NCI-H146 treated with DMSO at 0.1 percent for 48 hours (cell line): Measurements from ENCODE around the gene CXCL13.
"Not testable (repeated sequence)": the region's sequence is repeated elsewhere in the genome, so short reads cannot be mapped to it uniquely, and the experiment has no call there.

Experiments used
- DNase-seq: peaks from one replicate; lab custom pipeline; 2025; ENCODE audit not compliant: unreplicated experiment; lab: John Stamatoyannopoulos, UW

Gene CXCL13

GRCh38 chr4:77600521-77601451 lies 4.8 kb upstream of the CXCL13 start:
- DNase-seq = no peak

- DNase-seq = no peak
Observed at GRCh38 chr4:77601614-77602187, 3.9 kb upstream of the CXCL13 start.

GRCh38 chr4:77613267-77613666 lies 7.6 kb downstream of the CXCL13 start:
- DNase-seq = no peak

- no peak for DNase-seq
Observed at GRCh38 chr4:77615153-77615552, 9.5 kb downstream of the CXCL13 start.

- DNase-seq = no peak
Observed at GRCh38 chr4:77617203-77617602, 11.6 kb downstream of the CXCL13 start.

- DNase-seq = peak; percentile 64
Observed at GRCh38 chr4:77618383-77619241, 13.0 kb downstream of the CXCL13 start.

GRCh38 chr4:77619408-77619807 lies 13.8 kb downstream of the CXCL13 start:
- peak; percentile 82 for DNase-seq

- DNase-seq = no peak
Observed at GRCh38 chr4:77621254-77621653, 15.6 kb downstream of the CXCL13 start.

GRCh38 chr4:77623091-77623490 lies 17.5 kb downstream of the CXCL13 start:
- no peak for DNase-seq

GRCh38 chr4:77624213-77624612 lies 18.6 kb downstream of the CXCL13 start:
- DNase-seq = no peak

- no peak for DNase-seq
Observed at GRCh38 chr4:77625485-77625884, 19.9 kb downstream of the CXCL13 start.

GRCh38 chr4:77629885-77630284 lies 24.3 kb downstream of the CXCL13 start:
- no peak for DNase-seq

GRCh38 chr4:77631276-77631675 lies 25.7 kb downstream of the CXCL13 start:
- DNase-seq = no peak

GRCh38 chr4:77634132-77634785 lies 28.6 kb downstream of the CXCL13 start:
- DNase-seq = no peak

- DNase-seq = no peak
Observed at GRCh38 chr4:77635246-77635645, 29.6 kb downstream of the CXCL13 start.

GRCh38 chr4:77635876-77636275 lies 30.3 kb downstream of the CXCL13 start:
- no peak for DNase-seq

GRCh38 chr4:77636902-77637301 lies 31.3 kb downstream of the CXCL13 start:
- DNase-seq = no peak

GRCh38 chr4:77644069-77644468 lies 38.4 kb downstream of the CXCL13 start:
- DNase-seq = not testable (repeated sequence)

GRCh38 chr4:77650787-77651186 lies 45.2 kb downstream of the CXCL13 start:
- DNase-seq = no peak

- no peak for DNase-seq
Observed at GRCh38 chr4:77651820-77652219, 46.2 kb downstream of the CXCL13 start.
